ENCODE data around the gene HSF2BP.

- TF ChIP-seq POLR2A (IDR thresholded peaks at IDR 0.05) (no peak), POLR2AphosphoS5 (IDR thresholded peaks at IDR 0.05) (no peak), EP300 (IDR thresholded peaks at IDR 0.05) (no peak), CTCF (IDR thresholded peaks at IDR 0.05) (no peak)
Measured at GRCh38 chr21:43690346-43690745, 31.1 kb upstream of the HSF2BP start.

Data from stomach (tissue), 4 donors.